ENCODE data around the gene ALAS1. TPM values are rescaled to one million over a fixed set of nuclear protein-coding genes. Genes with fewer than 3 reads are reported as not detected.

ALAS1 gene
- total and polyA plus RNA-seq, 2 of the 13 experiments (the other 11 are each of a cell fraction or from before 2014, with no cell fraction given), result 36.0 to 43.2 TPM

DNA sequence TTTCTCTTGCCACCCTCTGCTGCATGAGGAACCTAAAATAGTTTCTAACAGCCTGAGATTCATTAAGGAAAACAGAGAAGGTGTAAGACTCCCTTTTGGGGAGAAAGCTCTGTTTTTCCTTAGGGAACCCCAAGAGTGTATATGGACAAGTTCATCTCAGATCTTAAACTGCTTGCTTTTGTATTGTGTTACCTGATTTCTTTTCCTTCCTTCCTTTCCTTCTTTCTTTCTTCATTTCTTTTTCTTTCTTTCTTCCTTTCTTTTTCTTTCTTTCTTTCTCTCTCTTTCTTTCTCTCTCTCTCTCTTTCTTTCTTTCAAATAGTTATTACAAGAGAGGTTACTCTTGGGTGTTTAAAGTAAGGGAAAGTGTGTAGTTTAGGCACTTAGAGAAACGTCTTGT, 38.5 kb upstream of the ALAS1 start:
- Histone ChIP-seq H3K4me2 (ENCODE audit: low read depth, low read length) (no peak overlapping the region), H3K4me3 (replicated peaks in 1 of 3; ENCODE audit: insufficient read depth in 1 of 3, low read depth in 2 of 3, low read length in 3 of 3) (no peak overlapping the region), H2AFZ (ENCODE audit: low read length) (no peak overlapping the region), H3K36me3 (replicated peaks in 1 of 2; ENCODE audit: control insufficient read depth in 1 of 2, insufficient read depth in 2 of 2, low read length in 2 of 2) (no peaks in the 10 kb centered on the region), H3K9me3 (ENCODE audit: low read length) (no peaks in the 10 kb centered on the region), H3K27ac (ENCODE audit: extremely low read length, insufficient read depth, low read length) (no peak overlapping the region), H3K27me3 (ENCODE audit: control insufficient read depth in 1 of 2, insufficient read depth in 2 of 2, low read length in 2 of 2) (no peaks in the 10 kb centered on the region), H3K79me2 (ENCODE audit: insufficient read depth, low read length) (no peaks in the 10 kb centered on the region), H3K9ac (ENCODE audit: insufficient read depth, low read depth, low read length) (no peak overlapping the region), H4K20me1 (ENCODE audit: insufficient read depth, low read length) (no peaks in the 10 kb centered on the region), H3K4me1 (ENCODE audit: insufficient read depth, low read length) (peaks cover 16% of the 10 kb centered on the region)
- intact Hi-C loops (cut with micrococcal nuclease; ENCODE audit: unreplicated experiment), result no loop called here
- in situ Hi-C loops (cut with HindIII; ENCODE audit: extremely low pct_ligation_motif_present, low pct_unique_long_range_greater_than_20kb), result no loop called here
- WGBS (ENCODE audit: low lambda C conversion rate), result 2% methylated on average over 1 of the region's 1 CpG
- ChIA-PET POLR2A (no interaction called here), CTCF (ENCODE audit: low intra/inter-chr PET ratio, low total read pairs) (no interaction called here)
- TF ChIP-seq ZFAT (CRISPR knock-in tag; conservative IDR thresholded peaks at IDR 0.05) (no peak), MEF2D (CRISPR knock-in tag; IDR thresholded peaks at IDR 0.05) (no peak), ZNF841 (CRISPR knock-in tag; IDR thresholded peaks at IDR 0.05; ENCODE audit: borderline replicate concordance) (no peak), ZNF263 (CRISPR knock-in tag; IDR thresholded peaks at IDR 0.05) (no peak)
- FAIRE-seq, result no peak
- DNase-seq (ENCODE audit: low spot score), result no peak
- no peak for ATAC-seq
- no TSS peak for BruUV-seq (replicated peaks)

DNA sequence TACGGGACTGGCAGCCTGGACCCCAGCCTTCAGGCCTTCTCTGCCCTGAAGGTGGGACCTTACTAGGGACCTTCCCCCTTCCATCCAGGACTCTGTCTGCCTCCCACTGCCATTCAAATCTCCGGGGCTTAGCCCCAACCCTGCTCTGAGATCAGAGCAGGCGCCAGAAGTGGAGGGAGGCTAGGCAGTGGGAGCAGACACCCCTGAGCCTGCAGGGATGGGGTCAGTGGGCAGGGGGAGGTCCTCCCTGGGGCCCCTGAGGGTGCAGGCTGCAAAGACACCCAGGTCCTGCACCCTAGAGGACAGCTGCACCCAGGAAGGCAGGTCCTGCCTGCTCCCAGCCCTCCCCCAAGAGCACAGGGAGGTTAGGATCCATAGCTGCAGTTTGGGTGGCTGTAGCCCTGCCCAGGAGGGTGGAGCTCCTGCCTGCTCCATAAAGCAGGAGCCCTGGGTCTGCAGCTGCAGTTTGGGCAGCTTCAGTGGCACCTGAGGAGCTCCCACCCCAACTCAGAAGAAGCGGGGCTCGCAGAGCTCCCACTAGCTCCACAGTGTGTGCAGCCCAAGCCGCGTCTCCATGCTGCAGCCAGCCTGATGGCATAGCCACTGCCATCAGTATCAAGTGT, 35.6 kb upstream of the ALAS1 start:
- H3K79me2 ChIP-seq (ENCODE audit: insufficient read depth, low read length), result no peaks in the 10 kb centered on the region
- no peak overlapping the region for H3K4me3 ChIP-seq (replicated peaks in 1 of 3; ENCODE audit: insufficient read depth in 1 of 3, low read depth in 2 of 3, low read length in 3 of 3)
- TF ChIP-seq, protein P1, sequence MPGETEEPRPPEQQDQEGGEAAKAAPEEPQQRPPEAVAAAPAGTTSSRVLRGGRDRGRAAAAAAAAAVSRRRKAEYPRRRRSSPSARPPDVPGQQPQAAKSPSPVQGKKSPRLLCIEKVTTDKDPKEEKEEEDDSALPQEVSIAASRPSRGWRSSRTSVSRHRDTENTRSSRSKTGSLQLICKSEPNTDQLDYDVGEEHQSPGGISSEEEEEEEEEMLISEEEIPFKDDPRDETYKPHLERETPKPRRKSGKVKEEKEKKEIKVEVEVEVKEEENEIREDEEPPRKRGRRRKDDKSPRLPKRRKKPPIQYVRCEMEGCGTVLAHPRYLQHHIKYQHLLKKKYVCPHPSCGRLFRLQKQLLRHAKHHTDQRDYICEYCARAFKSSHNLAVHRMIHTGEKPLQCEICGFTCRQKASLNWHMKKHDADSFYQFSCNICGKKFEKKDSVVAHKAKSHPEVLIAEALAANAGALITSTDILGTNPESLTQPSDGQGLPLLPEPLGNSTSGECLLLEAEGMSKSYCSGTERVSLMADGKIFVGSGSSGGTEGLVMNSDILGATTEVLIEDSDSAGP (CRISPR knock-in tag; IDR thresholded peaks at IDR 0.05; ENCODE audit: borderline replicate concordance), result no peak
- TF ChIP-seq JUND (CRISPR knock-in tag; IDR thresholded peaks at IDR 0.05) (no peak), ZNF256 (CRISPR knock-in tag; conservative IDR thresholded peaks at IDR 0.05) (no peak), DMAP1 (CRISPR knock-in tag; IDR thresholded peaks at IDR 0.05) (no peak)
- TF ChIP-seq, protein P2, sequence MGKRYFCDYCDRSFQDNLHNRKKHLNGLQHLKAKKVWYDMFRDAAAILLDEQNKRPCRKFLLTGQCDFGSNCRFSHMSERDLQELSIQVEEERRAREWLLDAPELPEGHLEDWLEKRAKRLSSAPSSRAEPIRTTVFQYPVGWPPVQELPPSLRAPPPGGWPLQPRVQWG (CRISPR knock-in tag; IDR thresholded peaks at IDR 0.05; ENCODE audit: borderline replicate concordance, low read depth), result no peak
- WGBS (ENCODE audit: low lambda C conversion rate), result 56% methylated on average over 6 of the region's 7 CpGs
- H2AFZ ChIP-seq (ENCODE audit: low read length), result no peak overlapping the region
- ATAC-seq (peak; percentile 66), FAIRE-seq (no peak), DNase-seq (ENCODE audit: low spot score) (no peak)
- H3K27ac ChIP-seq (ENCODE audit: extremely low read length, insufficient read depth, low read length), result no peak overlapping the region
- no peaks in the 10 kb centered on the region for H4K20me1 ChIP-seq (ENCODE audit: insufficient read depth, low read length)
- peaks cover 7% of the 10 kb centered on the region for H3K4me1 ChIP-seq (ENCODE audit: insufficient read depth, low read length)
- no peaks in the 10 kb centered on the region for H3K27me3 ChIP-seq (ENCODE audit: control insufficient read depth in 1 of 2, insufficient read depth in 2 of 2, low read length in 2 of 2)
- POLR2A ChIA-PET, result interaction anchor here (2.1 kb wide), 1 partner anchor 8 kb away, joined by 7 read pairs; the partner anchor contains the start of gene POC1A
- in situ Hi-C loops (cut with HindIII; ENCODE audit: extremely low pct_ligation_motif_present, low pct_unique_long_range_greater_than_20kb) (no loop called here), intact Hi-C loops (cut with micrococcal nuclease; ENCODE audit: unreplicated experiment) (no loop called here)
- no peaks in the 10 kb centered on the region for H3K36me3 ChIP-seq (replicated peaks in 1 of 2; ENCODE audit: control insufficient read depth in 1 of 2, insufficient read depth in 2 of 2, low read length in 2 of 2)
- CTCF ChIA-PET (ENCODE audit: low intra/inter-chr PET ratio, low total read pairs), result no interaction called here
- H3K4me2 ChIP-seq (ENCODE audit: low read depth, low read length), result no peak overlapping the region
- no peaks in the 10 kb centered on the region for H3K9me3 ChIP-seq (ENCODE audit: low read length)
- H3K9ac ChIP-seq (ENCODE audit: insufficient read depth, low read depth, low read length), result no peak overlapping the region
- no TSS peak for BruUV-seq (replicated peaks)

All from HepG2 (cell line).